Gastroesophageal sphincter (tissue), 4 donors: ENCODE measurements around the gene POU2AF1. TPM values are rescaled to one million over a fixed set of nuclear protein-coding genes. Genes with fewer than 3 reads are reported as not detected.

Source experiments
- ATAC-seq: fragments of 150-250 bp; one replicate; pipeline ENCODE4 v1.9.1; 2016; ENCODE audit warnings: mild to moderate bottlenecking, moderate library complexity
- H3K27ac ChIP-seq, 4 donors: fragments of 200-600 bp; sonication (generic) in 3 of 4; 1 replicate in 3 of 4; 2 replicates in 1 of 4; pipeline ENCODE4 v1.5.1; 2016 to 2019
- H3K27me3 ChIP-seq: fragments of 200-600 bp; sonication (generic); one replicate; pipeline ENCODE4 v1.5.1; 2019
- H3K36me3 ChIP-seq, 2 donors: fragments of 200-600 bp; sonication (generic); one replicate each; pipeline ENCODE4 v1.5.1; 2019; ENCODE audit warnings: control low read depth in 1 of 2
- H3K4me1 ChIP-seq, 3 donors: fragments of 200-600 bp; sonication (generic); 1 replicate in 2 of 3; 2 replicates in 1 of 3; pipeline ENCODE4 v1.5.1; 2016 to 2019; ENCODE audit warnings: control low read depth in 2 of 3
- H3K4me3 ChIP-seq, 2 donors: fragments of 200-600 bp; sonication (generic); one replicate each; pipeline ENCODE4 v1.5.1; 2019; ENCODE audit warnings: mild to moderate bottlenecking in 1 of 2, moderate library complexity in 1 of 2
- H3K9me3 ChIP-seq, 3 donors: fragments of 200-600 bp; sonication (generic); one replicate each; pipeline ENCODE4 v1.5.1; 2017 to 2019; ENCODE audit warnings: control low read depth in 2 of 3
- EP300 ChIP-seq: sonication (generic); formaldehyde crosslinking; IDR thresholded peaks from one replicate; pipeline ENCODE4 v1.6.1; 2017; ENCODE audit warnings: antibody characterized with exemption, mild to moderate bottlenecking
- POLR2A ChIP-seq, 2 donors: fragments of 450-650 bp; IDR thresholded peaks; one replicate each; pipeline ENCODE4 v1.6.1; 2017; ENCODE audit warnings: antibody characterized with exemption in 2 of 2, mild to moderate bottlenecking in 2 of 2, moderate library complexity in 1 of 2
- POLR2AphosphoS5 ChIP-seq: sonication (generic); formaldehyde crosslinking; IDR thresholded peaks from one replicate; pipeline ENCODE4 v1.6.1; 2017; ENCODE audit warnings: antibody characterized with exemption
- WGBS, 2 donors: methylation state at CpG; one replicate each; pipeline ENCODE4 v1.1.5; 2018; ENCODE audit warnings: low coverage in 1 of 2; 5-methylcytosine and 5-hydroxymethylcytosine counted together
- total RNA-seq, 4 donors: library from RNA; depleted of rRNA; stranded (reverse); fragments of >200 nt; gene quantifications; one replicate each; pipeline ENCODE4 v1.1.0, GENCODE V29; 2016
- TF ChIP-seq, protein P1 (sequence below), 4 experiments: fragments of 200-600 bp in 2 of 4; fragments of 450-650 bp in 2 of 4; sonication (generic) in 1 of 4; IDR thresholded peaks; one replicate each; pipeline ENCODE4 v1.5.1; 2017 to 2019; ENCODE audit warnings: antibody characterized with exemption in 4 of 4, mild to moderate bottlenecking in 2 of 4, moderate library complexity in 2 of 4

Gene POU2AF1
- total RNA-seq, 4 donors from 2014 or later, result 0.10 TPM; not detected in 3

- no peaks in the 10 kb centered on the region for H3K9me3 ChIP-seq
- 77 to 88% methylated on average over 1 of the region's 7 CpGs for WGBS, 2 donors
- peaks cover 0 to 7% (median 3%) of the 10 kb centered on the region in 3 donors for H3K4me1 ChIP-seq
- TF ChIP-seq POLR2AphosphoS5 (no peak), EP300 (no peak), POLR2A (IDR thresholded peaks at IDR 0.05) (no peak)
- TF ChIP-seq, protein P1, sequence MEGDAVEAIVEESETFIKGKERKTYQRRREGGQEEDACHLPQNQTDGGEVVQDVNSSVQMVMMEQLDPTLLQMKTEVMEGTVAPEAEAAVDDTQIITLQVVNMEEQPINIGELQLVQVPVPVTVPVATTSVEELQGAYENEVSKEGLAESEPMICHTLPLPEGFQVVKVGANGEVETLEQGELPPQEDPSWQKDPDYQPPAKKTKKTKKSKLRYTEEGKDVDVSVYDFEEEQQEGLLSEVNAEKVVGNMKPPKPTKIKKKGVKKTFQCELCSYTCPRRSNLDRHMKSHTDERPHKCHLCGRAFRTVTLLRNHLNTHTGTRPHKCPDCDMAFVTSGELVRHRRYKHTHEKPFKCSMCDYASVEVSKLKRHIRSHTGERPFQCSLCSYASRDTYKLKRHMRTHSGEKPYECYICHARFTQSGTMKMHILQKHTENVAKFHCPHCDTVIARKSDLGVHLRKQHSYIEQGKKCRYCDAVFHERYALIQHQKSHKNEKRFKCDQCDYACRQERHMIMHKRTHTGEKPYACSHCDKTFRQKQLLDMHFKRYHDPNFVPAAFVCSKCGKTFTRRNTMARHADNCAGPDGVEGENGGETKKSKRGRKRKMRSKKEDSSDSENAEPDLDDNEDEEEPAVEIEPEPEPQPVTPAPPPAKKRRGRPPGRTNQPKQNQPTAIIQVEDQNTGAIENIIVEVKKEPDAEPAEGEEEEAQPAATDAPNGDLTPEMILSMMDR (IDR thresholded peaks at IDR 0.05), result no peak
- no peaks in the 10 kb centered on the region for H3K36me3 ChIP-seq
- ATAC-seq, result no peak
- no peak overlapping the region for H3K4me3 ChIP-seq
- H3K27me3 ChIP-seq, result no peaks in the 10 kb centered on the region
- H3K27ac ChIP-seq, result no peak overlapping the region
Measured at GRCh38 chr11:111308140-111308539, 70.9 kb downstream of the POU2AF1 start.

- Histone ChIP-seq H3K27ac (no peak overlapping the region), H3K4me1 (peaks cover 0 to 12% (median 3%) of the 10 kb centered on the region in 3 donors), H3K36me3 (no peaks in the 10 kb centered on the region), H3K27me3 (no peaks in the 10 kb centered on the region), H3K4me3 (no peak overlapping the region), H3K9me3 (no peaks in the 10 kb centered on the region)
- TF ChIP-seq, protein P1 (IDR thresholded peaks at IDR 0.05), result no peak
- no peak for TF ChIP-seq POLR2AphosphoS5
- TF ChIP-seq EP300, result no peak
- no peak for TF ChIP-seq POLR2A (IDR thresholded peaks at IDR 0.05)
- 84 to 87% methylated on average over 3 of the region's 3 CpGs for WGBS, 2 donors
- ATAC-seq, result no peak
Measured at GRCh38 chr11:111307472-111308108, 71.5 kb downstream of the POU2AF1 start.

DNA sequence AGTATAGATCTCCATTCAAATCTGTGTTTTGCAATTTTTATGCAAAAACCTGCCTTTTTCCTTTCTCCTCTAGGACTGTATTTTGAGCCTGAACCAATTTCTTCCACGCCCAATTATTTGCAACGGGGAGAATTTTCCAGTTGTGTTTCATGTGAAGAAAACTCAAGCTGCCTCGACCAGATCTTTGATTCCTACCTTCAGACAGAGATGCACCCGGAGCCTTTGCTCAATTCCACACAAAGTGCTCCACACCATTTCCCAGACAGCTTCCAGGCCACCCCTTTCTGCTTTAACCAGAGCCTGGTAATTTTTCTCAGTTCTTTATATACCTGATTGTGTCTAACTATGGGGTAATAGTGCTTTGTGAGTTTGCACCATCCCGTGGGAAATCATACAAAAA lies 72.8 kb downstream of the POU2AF1 start:
- TF ChIP-seq, protein P1 (IDR thresholded peaks at IDR 0.05), result no peak
- TF ChIP-seq POLR2AphosphoS5, result no peak
- TF ChIP-seq POLR2A (IDR thresholded peaks at IDR 0.05), result no peak
- no peak for TF ChIP-seq EP300
- no peaks in the 10 kb centered on the region for H3K9me3 ChIP-seq
- no peak for ATAC-seq

DNA sequence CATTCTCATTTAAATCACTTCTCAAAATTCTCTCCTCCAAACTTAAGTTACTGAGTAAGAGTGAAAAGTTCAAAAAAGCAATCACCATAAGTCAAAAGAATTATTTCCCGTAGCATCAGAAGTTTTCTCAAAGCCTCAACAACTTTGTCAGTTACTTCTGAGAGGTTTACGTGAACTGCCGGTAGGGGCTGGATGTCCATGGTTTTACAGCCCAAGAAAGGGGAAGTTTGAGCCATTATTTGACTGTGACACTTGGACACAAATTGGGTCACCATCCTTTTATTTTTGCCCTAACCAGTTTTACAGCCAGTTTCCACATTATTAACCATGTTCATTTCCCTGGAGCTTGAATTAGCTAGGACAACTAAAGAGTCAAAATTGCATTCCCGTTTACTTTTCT lies 73.2 kb downstream of the POU2AF1 start:
- no peak overlapping the region for H3K27ac ChIP-seq
- TF ChIP-seq, protein P1 (IDR thresholded peaks at IDR 0.05), result no peak
- no peak for TF ChIP-seq EP300
- no peak for ATAC-seq
- H3K4me1 ChIP-seq, result peaks cover 0 to 26% (median 3%) of the 10 kb centered on the region in 3 donors
- 89 to 95% methylated on average over 4 of the region's 4 CpGs for WGBS, 2 donors
- no peaks in the 10 kb centered on the region for H3K9me3 ChIP-seq
- no peaks in the 10 kb centered on the region for H3K36me3 ChIP-seq
- no peak overlapping the region for H3K4me3 ChIP-seq
- no peaks in the 10 kb centered on the region for H3K27me3 ChIP-seq

More for the DNA sequence above, 72.8 kb downstream of the POU2AF1 start:
- Histone ChIP-seq H3K36me3 (no peaks in the 10 kb centered on the region), H3K27me3 (no peaks in the 10 kb centered on the region), H3K4me1 (peaks cover 0 to 22% (median 3%) of the 10 kb centered on the region in 3 donors), H3K27ac (no peak overlapping the region), H3K4me3 (no peak overlapping the region)
- 67 to 90% methylated on average over 1 to 5 of the region's 5 CpGs for WGBS, 2 donors

- H3K4me1 ChIP-seq, result peaks cover 0 to 32% (median 3%) of the 10 kb centered on the region in 3 donors
- no peaks in the 10 kb centered on the region for H3K36me3 ChIP-seq
- H3K9me3 ChIP-seq, result no peaks in the 10 kb centered on the region
- no peak overlapping the region for H3K4me3 ChIP-seq
- TF ChIP-seq EP300, result no peak
- no peak for ATAC-seq
- no peak overlapping the region for H3K27ac ChIP-seq
- whole genome bisulfite sequencing, 2 donors, result 80 to 91% methylated on average over 5 of the region's 5 CpGs
- H3K27me3 ChIP-seq, result no peaks in the 10 kb centered on the region
Measured at GRCh38 chr11:111305162-111305802, 73.8 kb downstream of the POU2AF1 start.
